Loucy (cell line): ENCODE data around the gene NDUFA3.

Experiments used
- H2AFZ ChIP-seq: fragments of 200-600 bp; sonication (generic); 2 replicates; pipeline ENCODE4 v1.6.0; 2016; ENCODE audit warnings: antibody characterized with exemption, mild to moderate bottlenecking, low read length, moderate library complexity
- H3F3A ChIP-seq: fragments of 200-600 bp; 2 replicates; pipeline ENCODE4 v1.6.0; 2016; ENCODE audit warnings: antibody characterized with exemption, low read depth, mild to moderate bottlenecking
- H3K27me3 ChIP-seq: fragments of 200-600 bp; sonication (generic); 2 replicates; pipeline ENCODE4 v1.6.1; 2014; ENCODE audit warnings: low read length, mild to moderate bottlenecking; ENCODE audit not compliant: insufficient read depth, poor library complexity, severe bottlenecking
- H3K36me3 ChIP-seq: fragments of 200-600 bp; sonication (generic); 2 replicates; pipeline ENCODE4 v1.6.1; 2016; ENCODE audit warnings: low read length; ENCODE audit not compliant: insufficient read depth
- H3K4me1 ChIP-seq: fragments of 200-600 bp; sonication (generic); 2 replicates; pipeline ENCODE4 v1.5.1; 2014; ENCODE audit warnings: low read length, mild to moderate bottlenecking; ENCODE audit not compliant: insufficient read depth, poor library complexity, severe bottlenecking
- H3K4me2 ChIP-seq: fragments of 200-600 bp; sonication (generic); 2 replicates; pipeline ENCODE4 v1.6.0; 2014; ENCODE audit warnings: antibody characterized with exemption, low read length, low read depth, mild to moderate bottlenecking; ENCODE audit not compliant: poor library complexity, severe bottlenecking
- H3K4me3 ChIP-seq: fragments of 200-600 bp; sonication (generic); 2 replicates; pipeline ENCODE4 v1.5.1; 2014; ENCODE audit warnings: low read length, mild to moderate bottlenecking, mixed read lengths; ENCODE audit not compliant: poor library complexity, severe bottlenecking
- H3K79me2 ChIP-seq: fragments of 200-600 bp; sonication (generic); 2 replicates; pipeline ENCODE4 v1.6.1; 2014; ENCODE audit warnings: low read length; ENCODE audit not compliant: insufficient read depth
- H3K9ac ChIP-seq: fragments of 200-600 bp; sonication (generic); 2 replicates; pipeline ENCODE4 v1.6.0; 2014; ENCODE audit warnings: mild to moderate bottlenecking, low read depth, low read length, moderate library complexity; ENCODE audit not compliant: poor library complexity, severe bottlenecking
- H3K9me2 ChIP-seq: fragments of 200-600 bp; sonication (generic); replicated peaks from 2 replicates; pipeline ENCODE4 v1.6.1; 2016; ENCODE audit warnings: low read depth, low read length, mixed read lengths
- H3K9me3 ChIP-seq: fragments of 200-600 bp; sonication (generic); 2 replicates; pipeline ENCODE4 v1.6.1; 2014; ENCODE audit warnings: mild to moderate bottlenecking, antibody characterized with exemption, low read length, low read depth; ENCODE audit not compliant: insufficient read depth
- H4K20me1 ChIP-seq: fragments of 200-600 bp; sonication (generic); 2 replicates; pipeline ENCODE4 v1.6.0; 2014; ENCODE audit warnings: antibody characterized with exemption, low read length, mild to moderate bottlenecking; ENCODE audit not compliant: insufficient read depth, poor library complexity, severe bottlenecking
- CTCF ChIP-seq: fragments of 200-600 bp; sonication (generic); conservative IDR thresholded peaks from 2 replicates; pipeline ENCODE4 v1.5.1; 2014; ENCODE audit warnings: mild to moderate bottlenecking, antibody characterized with exemption, low read length
- EZH2phosphoT487 ChIP-seq: fragments of 200-600 bp; IDR thresholded peaks from 2 replicates; pipeline ENCODE4 v1.6.1; 2018; ENCODE audit warnings: antibody characterized with exemption, mild to moderate bottlenecking, moderate library complexity, borderline replicate concordance

NDUFA3 gene

GRCh38 chr19:54155694-54156093 is 53.0 kb downstream of the NDUFA3 start:
- TF ChIP-seq EZH2phosphoT487 (no peak), CTCF (no peak)
- peaks cover 59% of the 10 kb centered on the region; the same call in 1 of the 2 replicates for H3K36me3 ChIP-seq
- peaks cover 26% of the 10 kb centered on the region for H3K79me2 ChIP-seq

GRCh38 chr19:54156490-54156889 is 53.8 kb downstream of the NDUFA3 start:
- no peaks in the 10 kb centered on the region for H3K9me3 ChIP-seq
- no peak overlapping the region for H3K4me3 ChIP-seq
- no peak overlapping the region for H2AFZ ChIP-seq
- peaks cover 34% of the 10 kb centered on the region for H3K79me2 ChIP-seq
- H3K4me1 ChIP-seq = peaks cover 21% of the 10 kb centered on the region
- H4K20me1 ChIP-seq = peaks cover 16% of the 10 kb centered on the region
- H3K27me3 ChIP-seq = no peaks in the 10 kb centered on the region
- no peak overlapping the region for H3K9ac ChIP-seq
- H3K4me2 ChIP-seq = no peak overlapping the region
- H3F3A ChIP-seq = peaks cover 10% of the 10 kb centered on the region; the same call in 1 of the 2 replicates
- peaks cover 54% of the 10 kb centered on the region; the same call in 1 of the 2 replicates for H3K36me3 ChIP-seq
- H3K9me2 ChIP-seq = no peaks in the 10 kb centered on the region
- no peak for TF ChIP-seq EZH2phosphoT487
- no peak for TF ChIP-seq CTCF

More at GRCh38 chr19:54155694-54156093, 53.0 kb downstream of the NDUFA3 start:
- Histone ChIP-seq H3K9ac (no peak overlapping the region), H3K27me3 (no peaks in the 10 kb centered on the region), H4K20me1 (peaks cover 16% of the 10 kb centered on the region), H3K9me3 (no peaks in the 10 kb centered on the region), H3K4me3 (no peak overlapping the region), H3K4me2 (no peak overlapping the region), H3K4me1 (peaks cover 17% of the 10 kb centered on the region), H2AFZ (no peak overlapping the region), H3K9me2 (no peaks in the 10 kb centered on the region), H3F3A (peaks cover 10% of the 10 kb centered on the region; the same call in 1 of the 2 replicates)

- H3K9me3 ChIP-seq = no peaks in the 10 kb centered on the region
- peaks cover 10% of the 10 kb centered on the region; the same call in 1 of the 2 replicates for H3F3A ChIP-seq
- H3K4me1 ChIP-seq = peaks cover 21% of the 10 kb centered on the region
- peaks cover 16% of the 10 kb centered on the region for H4K20me1 ChIP-seq
- H3K9me2 ChIP-seq = no peaks in the 10 kb centered on the region
- no peak overlapping the region for H3K4me3 ChIP-seq
- no peak for TF ChIP-seq EZH2phosphoT487
- no peak for TF ChIP-seq CTCF
- H3K36me3 ChIP-seq = peaks cover 49% of the 10 kb centered on the region; the same call in 1 of the 2 replicates
- no peaks in the 10 kb centered on the region for H3K27me3 ChIP-seq
- H3K79me2 ChIP-seq = peaks cover 38% of the 10 kb centered on the region
- H3K4me2 ChIP-seq = no peak overlapping the region
- no peak overlapping the region for H2AFZ ChIP-seq
- no peak overlapping the region for H3K9ac ChIP-seq
These were observed 54.3 kb downstream of the NDUFA3 start for GRCh38 chr19:54156953-54157352.
